HG03342 (cell line): Measurements from ENCODE around the gene ANKZF1.
"Not testable (repeated sequence)": the region's sequence is repeated elsewhere in the genome, so short reads cannot be mapped to it uniquely, and the experiment has no call there.

ENCODE experiments used
- ATAC-seq: cut with Tn5 transposase; IDR thresholded peaks from one replicate; pipeline ENCODE4 v1.9.1; 2021; ENCODE audit warnings: mild to moderate bottlenecking, moderate library complexity; ENCODE audit not compliant: unreplicated experiment

The ANKZF1 gene, protein sequence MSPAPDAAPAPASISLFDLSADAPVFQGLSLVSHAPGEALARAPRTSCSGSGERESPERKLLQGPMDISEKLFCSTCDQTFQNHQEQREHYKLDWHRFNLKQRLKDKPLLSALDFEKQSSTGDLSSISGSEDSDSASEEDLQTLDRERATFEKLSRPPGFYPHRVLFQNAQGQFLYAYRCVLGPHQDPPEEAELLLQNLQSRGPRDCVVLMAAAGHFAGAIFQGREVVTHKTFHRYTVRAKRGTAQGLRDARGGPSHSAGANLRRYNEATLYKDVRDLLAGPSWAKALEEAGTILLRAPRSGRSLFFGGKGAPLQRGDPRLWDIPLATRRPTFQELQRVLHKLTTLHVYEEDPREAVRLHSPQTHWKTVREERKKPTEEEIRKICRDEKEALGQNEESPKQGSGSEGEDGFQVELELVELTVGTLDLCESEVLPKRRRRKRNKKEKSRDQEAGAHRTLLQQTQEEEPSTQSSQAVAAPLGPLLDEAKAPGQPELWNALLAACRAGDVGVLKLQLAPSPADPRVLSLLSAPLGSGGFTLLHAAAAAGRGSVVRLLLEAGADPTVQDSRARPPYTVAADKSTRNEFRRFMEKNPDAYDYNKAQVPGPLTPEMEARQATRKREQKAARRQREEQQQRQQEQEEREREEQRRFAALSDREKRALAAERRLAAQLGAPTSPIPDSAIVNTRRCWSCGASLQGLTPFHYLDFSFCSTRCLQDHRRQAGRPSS

GRCh38 chr2:219229305-219230058 is at the start of gene ANKZF1, which contains the start of gene ATG9A:
Gene ANKZF1 (plus strand): TSS chr2:219229806. CDS start chr2:219230258, 452 bp downstream.
Gene ATG9A (minus strand): TSS chr2:219229636. CDS start chr2:219228024, 1,612 bp downstream.
- ATAC-seq, result peak; percentile 96

GRCh38 chr2:219180961-219181360 is 48.6 kb upstream of the ANKZF1 start:
- no peak for ATAC-seq

DNA sequence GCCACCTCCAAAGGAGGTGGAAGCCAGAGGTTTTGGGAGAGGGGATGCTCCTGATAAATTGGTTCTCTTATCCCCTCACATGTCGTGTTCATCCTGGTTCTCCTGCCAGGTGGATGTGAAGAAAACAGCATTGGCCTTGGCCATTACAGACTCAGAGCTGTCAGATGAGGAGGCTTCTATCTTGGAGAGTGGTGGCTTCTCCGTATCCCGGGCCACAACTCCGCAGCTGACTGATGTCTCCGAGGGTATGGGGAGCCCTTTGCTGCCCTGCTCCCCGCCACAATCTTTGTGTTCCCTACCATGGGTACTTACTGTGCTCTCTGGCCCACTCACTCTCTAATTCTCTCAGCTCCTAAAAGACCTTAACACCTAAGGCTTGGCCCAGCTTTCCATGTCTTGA is 48.1 kb upstream of the ANKZF1 start:
- ATAC-seq, result no peak

GRCh38 chr2:219182331-219183150 is 47.1 kb upstream of the ANKZF1 start:
- no peak for ATAC-seq

DNA sequence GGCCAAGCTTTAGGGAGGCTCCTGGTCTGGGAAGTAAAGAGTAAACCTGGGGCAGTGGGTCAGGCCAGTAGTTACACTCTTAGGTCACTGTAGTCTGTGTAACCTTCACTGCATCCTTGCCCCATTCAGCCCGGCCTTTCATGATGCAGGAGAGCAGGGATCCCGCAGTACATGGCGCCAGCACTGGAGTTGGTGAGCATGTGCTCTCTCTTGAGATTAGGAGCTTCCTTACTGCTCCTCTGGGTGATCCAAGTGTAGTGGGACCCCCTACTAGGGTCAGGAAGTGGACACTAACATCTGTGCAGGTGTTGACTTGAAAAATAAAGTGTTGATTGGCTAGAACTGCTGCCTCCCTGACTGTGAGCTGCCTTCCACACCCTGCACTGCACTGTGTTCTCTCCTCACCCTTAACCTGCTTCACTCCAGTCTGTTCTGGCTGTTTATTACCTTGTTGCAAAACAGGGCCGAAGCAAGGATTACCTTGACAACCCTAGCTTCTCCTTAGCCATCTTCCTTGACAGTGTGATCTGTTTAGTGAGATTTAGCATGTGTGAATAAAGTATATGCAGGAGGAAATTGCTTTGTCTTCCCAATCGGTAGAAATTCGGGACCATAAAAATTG is 46.3 kb upstream of the ANKZF1 start:
- no peak for ATAC-seq

DNA sequence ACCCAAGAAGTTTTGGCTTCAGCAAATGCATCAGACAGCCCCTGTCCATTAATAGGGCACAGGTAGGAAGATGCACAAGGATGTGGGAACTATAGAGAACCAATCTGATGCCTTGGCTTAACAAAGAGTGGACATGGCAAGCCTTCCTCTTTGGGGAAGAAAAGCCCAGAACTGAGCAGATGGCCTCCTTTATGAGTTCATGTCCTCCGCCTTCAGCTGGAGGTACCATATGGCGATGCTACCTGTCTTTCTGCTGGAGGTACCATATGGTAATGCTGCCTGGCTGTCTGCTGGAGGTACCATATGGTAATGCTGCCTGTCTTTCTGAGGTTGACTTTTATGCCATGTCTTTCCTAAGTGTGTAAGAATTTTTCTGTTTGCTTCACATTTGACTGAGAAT is 45.5 kb upstream of the ANKZF1 start:
- no peak for ATAC-seq

DNA sequence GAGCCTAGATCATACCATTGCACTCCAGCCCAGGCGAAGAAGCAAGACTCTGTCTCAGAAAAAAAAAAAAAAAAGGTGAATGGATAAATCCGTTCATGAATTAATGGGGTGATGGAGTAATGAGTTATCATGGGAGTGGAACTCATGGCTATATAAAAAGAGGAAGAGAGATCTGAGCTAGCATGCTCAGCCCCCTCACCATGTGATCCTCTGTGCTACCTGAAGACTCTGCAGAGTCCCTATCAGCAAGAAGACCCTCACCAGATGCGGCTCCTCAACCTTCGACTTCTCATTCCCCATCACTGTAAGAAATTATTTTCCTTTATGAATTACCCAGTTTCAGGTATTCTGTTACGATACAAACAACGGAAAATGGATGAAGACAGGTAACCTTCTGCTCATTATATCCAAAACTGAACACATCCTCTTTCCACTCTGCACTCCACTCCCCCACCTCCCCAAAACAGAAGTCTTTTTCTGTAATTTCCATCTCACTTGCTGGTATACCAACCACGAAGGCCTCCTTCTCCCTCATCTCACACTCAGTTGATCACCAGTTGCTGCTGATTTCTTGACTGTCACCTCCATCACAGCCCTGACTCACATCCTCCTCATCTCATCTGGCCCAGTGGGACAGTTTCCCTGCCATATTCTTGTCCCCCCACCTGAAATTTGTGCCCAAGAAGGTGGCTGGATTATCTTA is 42.7 kb upstream of the ANKZF1 start:
- ATAC-seq, result no peak

DNA sequence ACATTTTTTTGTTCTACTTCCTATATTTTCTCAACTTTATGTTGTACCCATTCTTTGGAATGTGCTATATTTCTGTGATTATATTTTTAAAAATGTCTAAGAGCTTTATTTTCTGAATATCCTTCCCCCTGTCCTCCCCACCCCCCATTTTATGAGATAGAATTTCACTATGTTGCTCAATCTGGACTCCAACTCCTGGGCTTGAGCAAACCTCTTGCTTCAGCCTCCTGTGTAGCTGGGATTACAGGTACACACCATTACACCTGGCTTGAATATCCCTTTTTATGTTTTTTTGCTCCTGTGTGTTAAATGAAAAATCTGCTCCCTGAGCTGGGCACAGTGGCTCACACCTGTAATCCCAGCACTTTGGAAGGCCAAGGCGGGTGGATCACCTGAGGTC is 32.2 kb upstream of the ANKZF1 start:
- no peak for ATAC-seq

DNA sequence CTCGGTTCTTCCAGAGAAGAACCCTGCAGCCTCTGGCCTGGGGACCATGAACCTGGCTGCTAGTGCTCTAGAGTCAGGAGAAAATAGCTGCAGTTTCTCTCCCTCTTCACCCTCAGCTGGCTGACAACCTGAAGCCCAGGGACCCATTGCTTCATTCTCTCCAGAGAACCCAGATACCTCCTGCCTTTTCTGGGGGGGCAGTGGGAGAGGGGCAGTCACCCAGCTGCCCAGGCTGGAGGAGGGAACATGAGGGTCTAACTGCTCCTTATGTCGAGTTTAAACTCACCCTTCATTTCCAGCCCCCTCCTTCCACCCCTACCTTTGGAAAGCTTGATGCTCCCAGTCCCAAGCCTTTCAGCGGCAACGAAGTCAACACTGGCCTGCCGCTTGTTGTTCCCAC is 30.6 kb upstream of the ANKZF1 start:
- no peak for ATAC-seq

DNA sequence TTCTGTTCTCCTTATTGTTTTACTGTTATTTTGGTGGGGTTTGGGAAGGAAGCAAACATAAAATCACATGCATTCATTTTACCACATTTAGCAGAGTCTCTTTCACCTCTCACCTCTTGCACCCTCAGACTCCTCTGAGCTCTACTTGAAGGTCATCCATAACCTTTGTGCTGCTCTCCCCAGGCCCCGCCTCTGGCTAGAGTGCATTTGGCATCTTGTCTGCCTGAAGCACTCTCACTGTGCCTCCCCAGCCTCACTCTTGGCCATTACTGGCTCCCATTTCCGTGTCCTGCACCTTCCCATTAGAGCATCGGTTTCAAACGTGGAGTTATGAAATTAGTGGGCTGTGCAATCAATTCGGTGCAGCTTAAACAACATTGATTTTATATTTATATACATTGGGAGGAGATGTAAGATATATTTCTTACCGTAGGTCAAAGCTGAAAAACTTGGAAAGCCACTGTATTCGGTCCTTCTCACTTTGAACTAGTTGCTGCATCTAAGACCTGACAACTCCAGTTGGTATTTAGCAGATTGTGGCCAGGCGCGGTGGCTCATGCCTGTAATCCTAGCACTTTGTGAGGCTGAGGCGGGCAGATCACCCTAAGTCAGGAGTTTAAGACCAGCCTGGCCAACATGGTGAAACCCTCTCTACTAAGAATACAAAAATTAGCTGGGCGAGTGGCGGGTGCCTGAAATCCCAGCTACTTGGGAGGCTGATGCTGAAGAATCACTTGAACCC is 30.0 kb upstream of the ANKZF1 start:
- ATAC-seq, result no peak

GRCh38 chr2:219200502-219201326 is 28.9 kb upstream of the ANKZF1 start:
- ATAC-seq, result not testable (repeated sequence)

DNA sequence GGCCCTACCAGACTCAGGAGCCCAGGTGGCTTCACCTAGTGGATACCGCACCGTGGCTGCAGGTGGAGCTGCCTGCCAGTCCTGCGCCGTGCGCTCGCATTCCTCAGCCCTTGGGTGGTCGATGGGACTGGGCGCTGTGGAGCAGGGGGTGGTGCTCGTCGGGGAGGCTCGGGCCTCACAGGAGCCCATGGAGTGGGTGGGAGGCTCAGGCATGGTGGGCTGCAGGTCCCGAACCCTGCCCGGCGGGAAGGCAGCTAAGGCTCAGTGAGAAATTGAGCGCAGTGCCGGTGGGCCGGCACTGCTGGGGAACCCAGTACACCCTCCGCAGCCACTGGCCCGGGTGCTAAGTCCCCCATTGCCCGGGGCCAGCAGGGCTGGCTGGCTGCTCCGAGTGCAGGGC is 28.3 kb upstream of the ANKZF1 start:
- ATAC-seq, result not testable (repeated sequence)

DNA sequence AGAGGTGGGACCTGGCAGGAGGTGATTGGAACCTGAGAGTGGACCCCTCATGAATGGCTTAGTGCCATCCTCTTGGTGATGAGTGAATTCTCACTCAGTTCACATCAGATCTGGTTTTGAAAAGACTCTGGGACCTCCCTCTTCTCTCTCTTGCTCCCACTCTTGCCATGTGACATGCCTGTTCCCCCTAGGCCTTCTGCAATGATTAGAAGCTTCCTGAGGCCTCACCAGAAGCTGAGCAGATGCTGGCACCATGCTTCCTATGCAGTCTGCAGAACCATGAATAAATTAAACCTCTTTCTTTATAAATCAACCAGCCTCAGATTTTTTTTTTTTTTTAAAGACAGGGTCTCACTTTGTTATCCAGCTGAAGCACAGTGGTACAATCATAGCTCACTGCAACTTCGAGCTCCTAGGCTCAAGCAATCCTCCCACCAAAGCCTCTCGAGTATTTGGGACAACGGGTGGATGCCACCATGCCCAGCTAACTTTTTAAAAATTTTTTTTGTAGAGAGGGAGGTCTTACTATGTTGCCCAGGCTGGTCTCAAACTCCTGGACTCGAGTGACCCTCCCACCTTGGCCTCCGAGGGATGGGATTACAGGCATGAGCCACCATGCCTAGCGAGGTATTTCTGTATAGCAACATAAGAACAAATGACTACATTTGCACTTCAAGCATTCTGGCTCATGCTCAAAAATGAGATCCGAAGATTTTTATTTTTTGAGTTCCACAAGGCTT is 25.0 kb upstream of the ANKZF1 start:
- no peak for ATAC-seq

GRCh38 chr2:219205165-219205538 is 24.5 kb upstream of the ANKZF1 start:
- no peak for ATAC-seq

DNA sequence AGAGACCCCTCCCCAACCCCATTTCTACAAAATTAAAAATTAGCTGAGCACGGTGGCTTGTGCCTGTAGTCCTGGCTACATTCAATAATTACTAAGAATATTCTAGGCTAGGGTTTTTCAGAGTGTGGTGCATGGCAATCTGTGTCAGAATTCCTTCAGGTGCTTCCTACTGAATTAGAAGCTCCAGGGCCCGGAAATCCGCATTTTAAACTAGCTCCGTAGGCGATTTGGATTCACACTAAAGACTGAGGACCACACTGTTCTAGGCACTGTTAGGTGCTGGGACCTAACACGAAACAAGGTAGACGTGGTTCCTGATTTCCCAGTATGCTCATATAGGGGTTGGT is 23.7 kb upstream of the ANKZF1 start:
- ATAC-seq, result no peak

- ATAC-seq, result peak; percentile 97
Observed at GRCh38 chr2:219206328-219207133, 23.1 kb upstream of the ANKZF1 start, which contains the start of gene ZFAND2B. Gene ZFAND2B (plus strand): TSS chr2:219206782. CDS start chr2:219206988, 206 bp downstream.
